ENCODE results near the gene RAMP3. TPM values are rescaled to one million over a fixed set of nuclear protein-coding genes. Genes with fewer than 3 reads are reported as not detected.

Gene RAMP3
- total RNA-seq, 4 donors from 2014 or later = 14.4 to 62.9 (median 33.6) TPM

DNA sequence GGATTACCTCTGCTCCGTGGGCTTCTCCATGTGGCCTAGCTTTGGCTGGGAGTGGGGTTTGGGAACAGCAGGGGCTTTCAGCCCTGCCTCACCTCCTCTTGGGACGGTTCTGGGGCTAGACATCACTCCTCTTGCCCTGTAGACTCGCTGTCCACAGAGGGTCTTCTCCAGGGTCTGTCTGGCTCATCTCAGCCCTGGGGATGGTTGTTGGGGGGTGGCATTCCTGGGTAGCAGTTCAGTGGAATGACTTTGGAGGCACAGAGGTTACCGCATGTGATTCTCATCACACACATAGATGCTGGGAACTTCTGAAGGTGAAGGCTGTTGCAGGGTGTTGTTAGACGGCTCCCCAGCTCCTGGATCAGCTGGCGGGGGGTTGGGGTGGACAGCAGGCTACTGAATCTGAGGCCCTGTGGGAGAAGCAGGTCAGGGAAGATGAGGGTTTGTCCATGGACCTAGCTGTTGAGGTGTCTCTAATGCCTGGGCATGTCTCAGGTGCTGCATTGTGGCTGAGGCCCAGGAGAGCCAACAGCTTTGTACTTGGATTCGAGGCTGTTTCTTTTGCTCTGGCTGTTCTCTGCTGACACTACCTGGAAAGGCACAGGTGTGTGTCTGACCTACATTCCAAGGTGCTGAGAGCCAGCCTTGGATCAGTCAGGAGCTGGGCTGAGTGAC lies 23.8 kb downstream of the RAMP3 start:
- no peak overlapping the region for H3K27ac ChIP-seq

DNA sequence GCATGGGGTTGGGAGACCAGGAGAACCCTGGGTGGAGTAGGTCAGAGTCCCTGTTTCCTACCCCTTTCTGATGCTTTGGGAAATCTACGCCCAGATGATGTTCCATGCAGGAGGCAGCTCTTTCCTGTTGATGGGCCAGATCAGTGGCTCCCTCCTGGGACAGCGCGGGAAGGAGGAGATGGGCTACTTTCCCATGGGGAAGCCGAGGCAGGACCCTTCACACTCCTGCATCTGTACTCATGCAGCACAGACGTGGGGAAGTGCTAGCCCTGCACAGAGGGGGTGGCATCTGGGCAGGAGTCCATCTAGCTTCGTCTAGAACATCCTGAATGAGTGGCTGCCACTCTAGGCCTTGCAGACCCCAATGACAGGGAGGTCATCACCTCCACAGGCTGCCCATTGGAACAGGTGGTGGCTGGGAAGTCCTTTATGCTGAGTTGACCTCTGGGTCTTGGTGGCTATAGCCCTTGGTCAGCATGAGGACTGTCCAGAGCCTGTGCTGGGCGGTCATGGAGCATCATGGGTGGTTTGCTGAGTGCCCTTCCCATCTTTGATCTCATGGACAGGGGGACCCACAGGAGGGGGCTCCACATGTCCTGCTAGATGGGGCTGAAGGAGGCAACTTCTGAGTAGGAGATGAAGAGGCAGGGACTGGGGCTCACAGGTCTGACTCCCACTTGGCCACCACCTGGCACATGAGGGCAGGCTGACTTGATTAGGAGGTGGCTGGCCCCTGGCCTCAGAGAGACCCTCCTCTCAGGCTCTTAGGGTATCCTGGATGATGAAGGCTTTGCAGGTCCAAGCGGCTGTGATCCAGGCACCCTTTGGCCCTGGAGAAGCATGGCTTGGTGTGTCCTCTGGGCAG lies 24.6 kb downstream of the RAMP3 start:
- TF ChIP-seq POLR2A (IDR thresholded peaks at IDR 0.05) (no peak), POLR2AphosphoS5 (IDR thresholded peaks at IDR 0.05) (no peak), EP300 (IDR thresholded peaks at IDR 0.05) (no peak)
- TF ChIP-seq, protein P1, sequence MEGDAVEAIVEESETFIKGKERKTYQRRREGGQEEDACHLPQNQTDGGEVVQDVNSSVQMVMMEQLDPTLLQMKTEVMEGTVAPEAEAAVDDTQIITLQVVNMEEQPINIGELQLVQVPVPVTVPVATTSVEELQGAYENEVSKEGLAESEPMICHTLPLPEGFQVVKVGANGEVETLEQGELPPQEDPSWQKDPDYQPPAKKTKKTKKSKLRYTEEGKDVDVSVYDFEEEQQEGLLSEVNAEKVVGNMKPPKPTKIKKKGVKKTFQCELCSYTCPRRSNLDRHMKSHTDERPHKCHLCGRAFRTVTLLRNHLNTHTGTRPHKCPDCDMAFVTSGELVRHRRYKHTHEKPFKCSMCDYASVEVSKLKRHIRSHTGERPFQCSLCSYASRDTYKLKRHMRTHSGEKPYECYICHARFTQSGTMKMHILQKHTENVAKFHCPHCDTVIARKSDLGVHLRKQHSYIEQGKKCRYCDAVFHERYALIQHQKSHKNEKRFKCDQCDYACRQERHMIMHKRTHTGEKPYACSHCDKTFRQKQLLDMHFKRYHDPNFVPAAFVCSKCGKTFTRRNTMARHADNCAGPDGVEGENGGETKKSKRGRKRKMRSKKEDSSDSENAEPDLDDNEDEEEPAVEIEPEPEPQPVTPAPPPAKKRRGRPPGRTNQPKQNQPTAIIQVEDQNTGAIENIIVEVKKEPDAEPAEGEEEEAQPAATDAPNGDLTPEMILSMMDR (IDR thresholded peaks at IDR 0.05) = no peak
- Histone ChIP-seq H3K27ac (no peak overlapping the region), H3K4me3 (no peak overlapping the region), H3K27me3 (peaks cover 3% of the 10 kb centered on the region), H3K36me3 (no peaks in the 10 kb centered on the region), H3K9me3 (no peaks in the 10 kb centered on the region), H3K4me1 (no peaks in the 10 kb centered on the region)
- 85% methylated on average over 7 of the region's 8 CpGs for WGBS
- peak; percentile 33 to 70 for DNase-seq (ENCODE audit: low spot score in 2 of 2)

More for the DNA sequence above, 23.8 kb downstream of the RAMP3 start:
- TF ChIP-seq POLR2A (IDR thresholded peaks at IDR 0.05) (no peak), POLR2AphosphoS5 (IDR thresholded peaks at IDR 0.05) (no peak), EP300 (IDR thresholded peaks at IDR 0.05) (no peak)
- TF ChIP-seq, protein P1 (IDR thresholded peaks at IDR 0.05) = no peak
- Histone ChIP-seq H3K9me3 (no peaks in the 10 kb centered on the region), H3K27me3 (peaks cover 3% of the 10 kb centered on the region), H3K36me3 (no peaks in the 10 kb centered on the region), H3K4me1 (no peaks in the 10 kb centered on the region), H3K4me3 (no peak overlapping the region)
- 82% methylated on average over 4 of the region's 7 CpGs for WGBS
- DNase-seq (ENCODE audit: low spot score in 2 of 2) = peak; percentile 37 to 41

- Histone ChIP-seq H3K27me3 (no peaks in the 10 kb centered on the region), H3K9me3 (no peaks in the 10 kb centered on the region), H3K36me3 (no peaks in the 10 kb centered on the region), H3K4me3 (no peak overlapping the region), H3K27ac (no peak overlapping the region), H3K4me1 (no peaks in the 10 kb centered on the region)
- 94% methylated on average over 18 of the region's 21 CpGs for WGBS
- TF ChIP-seq EP300 (IDR thresholded peaks at IDR 0.05) (no peak), POLR2A (IDR thresholded peaks at IDR 0.05) (no peak), POLR2AphosphoS5 (IDR thresholded peaks at IDR 0.05) (no peak)
- TF ChIP-seq, protein P1 (IDR thresholded peaks at IDR 0.05) = no peak
- DNase-seq (ENCODE audit: low spot score in 2 of 2) = peak; percentile 49 to 65
Measured at GRCh38 chr7:45182856-45183710, 25.5 kb downstream of the RAMP3 start.

DNA sequence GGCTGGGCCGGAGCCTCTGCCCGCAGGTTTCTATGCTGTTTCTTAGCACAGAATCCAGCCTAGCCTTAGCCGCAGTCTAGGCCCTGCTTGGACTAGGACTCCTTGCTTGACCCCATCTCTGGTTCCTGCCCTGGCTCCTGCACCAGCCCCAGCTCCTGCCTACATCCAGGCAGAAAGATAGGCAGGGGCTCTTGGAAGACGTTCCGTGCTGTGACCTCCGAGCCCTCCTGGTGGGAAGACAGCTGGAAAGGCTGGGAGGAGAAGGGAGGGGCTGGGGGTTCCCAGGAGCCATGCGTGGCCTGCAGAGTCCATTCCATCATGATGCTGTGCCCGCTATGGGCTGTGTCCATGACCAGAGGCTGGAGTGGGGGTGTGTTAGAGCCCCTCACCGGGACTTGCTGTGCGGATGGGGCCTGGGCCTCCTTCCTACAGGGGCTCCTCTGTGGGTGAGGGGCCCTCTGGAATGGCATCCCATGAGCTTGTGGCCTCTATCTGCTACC lies 26.2 kb downstream of the RAMP3 start:
- Histone ChIP-seq H3K36me3 (no peaks in the 10 kb centered on the region), H3K4me1 (no peaks in the 10 kb centered on the region), H3K27ac (no peak overlapping the region), H3K9me3 (no peaks in the 10 kb centered on the region), H3K4me3 (no peak overlapping the region), H3K27me3 (no peaks in the 10 kb centered on the region)
- peak; percentile 34 to 49 for DNase-seq (ENCODE audit: low spot score in 2 of 2)
- TF ChIP-seq EP300 (IDR thresholded peaks at IDR 0.05) = no peak
- no peak for TF ChIP-seq POLR2AphosphoS5 (IDR thresholded peaks at IDR 0.05)
- TF ChIP-seq POLR2A (IDR thresholded peaks at IDR 0.05) = no peak
- TF ChIP-seq, protein P1 (IDR thresholded peaks at IDR 0.05) = no peak
- WGBS = 85% methylated on average over 5 of the region's 10 CpGs

Measured in suprapubic skin (tissue), 4 donors.